Measurements from ENCODE around the gene RGS6.

GRCh38 chr14:71931492-71932228 is 569 bp upstream of the RGS6 start:
- TF ChIP-seq, protein P1, sequence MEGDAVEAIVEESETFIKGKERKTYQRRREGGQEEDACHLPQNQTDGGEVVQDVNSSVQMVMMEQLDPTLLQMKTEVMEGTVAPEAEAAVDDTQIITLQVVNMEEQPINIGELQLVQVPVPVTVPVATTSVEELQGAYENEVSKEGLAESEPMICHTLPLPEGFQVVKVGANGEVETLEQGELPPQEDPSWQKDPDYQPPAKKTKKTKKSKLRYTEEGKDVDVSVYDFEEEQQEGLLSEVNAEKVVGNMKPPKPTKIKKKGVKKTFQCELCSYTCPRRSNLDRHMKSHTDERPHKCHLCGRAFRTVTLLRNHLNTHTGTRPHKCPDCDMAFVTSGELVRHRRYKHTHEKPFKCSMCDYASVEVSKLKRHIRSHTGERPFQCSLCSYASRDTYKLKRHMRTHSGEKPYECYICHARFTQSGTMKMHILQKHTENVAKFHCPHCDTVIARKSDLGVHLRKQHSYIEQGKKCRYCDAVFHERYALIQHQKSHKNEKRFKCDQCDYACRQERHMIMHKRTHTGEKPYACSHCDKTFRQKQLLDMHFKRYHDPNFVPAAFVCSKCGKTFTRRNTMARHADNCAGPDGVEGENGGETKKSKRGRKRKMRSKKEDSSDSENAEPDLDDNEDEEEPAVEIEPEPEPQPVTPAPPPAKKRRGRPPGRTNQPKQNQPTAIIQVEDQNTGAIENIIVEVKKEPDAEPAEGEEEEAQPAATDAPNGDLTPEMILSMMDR (IDR thresholded peaks at IDR 0.05) = no peak
- no peak for TF ChIP-seq POLR2A (IDR thresholded peaks at IDR 0.05)
